Measurements from ENCODE around the gene CACNA2D1.

DNA sequence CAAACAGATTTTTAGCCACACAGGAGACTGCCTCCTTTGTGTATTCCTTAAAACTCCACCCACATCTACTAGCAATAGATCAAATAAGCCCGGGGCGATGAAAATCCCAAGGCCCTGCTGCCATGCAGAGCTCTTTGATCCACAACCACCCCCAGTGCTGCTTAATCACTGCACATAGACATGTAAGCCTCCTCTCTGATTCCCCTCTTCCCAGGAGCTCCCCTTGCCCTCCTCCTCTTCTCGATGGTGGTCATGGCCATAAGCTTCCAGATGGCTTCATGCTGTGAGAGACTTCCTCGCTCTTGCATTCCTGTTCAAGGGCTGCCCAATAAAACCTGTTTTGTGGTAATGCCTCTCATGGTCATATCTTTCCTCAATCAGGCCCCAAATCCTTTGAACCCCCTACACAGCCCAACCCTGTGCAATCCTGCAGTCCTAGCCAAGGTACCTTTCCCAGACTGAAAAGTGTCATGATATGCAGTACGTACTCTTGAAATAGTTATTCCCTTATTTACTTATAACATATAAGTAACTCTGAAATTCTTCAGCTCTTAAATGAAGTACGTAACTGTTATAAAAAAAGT lies 158.5 kb downstream of the CACNA2D1 start:
- TF ChIP-seq POLR2A (IDR thresholded peaks at IDR 0.05) (no peak), POLR2AphosphoS5 (IDR thresholded peaks at IDR 0.05) (no peak)
- TF ChIP-seq, protein P1, sequence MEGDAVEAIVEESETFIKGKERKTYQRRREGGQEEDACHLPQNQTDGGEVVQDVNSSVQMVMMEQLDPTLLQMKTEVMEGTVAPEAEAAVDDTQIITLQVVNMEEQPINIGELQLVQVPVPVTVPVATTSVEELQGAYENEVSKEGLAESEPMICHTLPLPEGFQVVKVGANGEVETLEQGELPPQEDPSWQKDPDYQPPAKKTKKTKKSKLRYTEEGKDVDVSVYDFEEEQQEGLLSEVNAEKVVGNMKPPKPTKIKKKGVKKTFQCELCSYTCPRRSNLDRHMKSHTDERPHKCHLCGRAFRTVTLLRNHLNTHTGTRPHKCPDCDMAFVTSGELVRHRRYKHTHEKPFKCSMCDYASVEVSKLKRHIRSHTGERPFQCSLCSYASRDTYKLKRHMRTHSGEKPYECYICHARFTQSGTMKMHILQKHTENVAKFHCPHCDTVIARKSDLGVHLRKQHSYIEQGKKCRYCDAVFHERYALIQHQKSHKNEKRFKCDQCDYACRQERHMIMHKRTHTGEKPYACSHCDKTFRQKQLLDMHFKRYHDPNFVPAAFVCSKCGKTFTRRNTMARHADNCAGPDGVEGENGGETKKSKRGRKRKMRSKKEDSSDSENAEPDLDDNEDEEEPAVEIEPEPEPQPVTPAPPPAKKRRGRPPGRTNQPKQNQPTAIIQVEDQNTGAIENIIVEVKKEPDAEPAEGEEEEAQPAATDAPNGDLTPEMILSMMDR (IDR thresholded peaks at IDR 0.05): no peak
